ENCODE results near the gene SNAP25.

DNA sequence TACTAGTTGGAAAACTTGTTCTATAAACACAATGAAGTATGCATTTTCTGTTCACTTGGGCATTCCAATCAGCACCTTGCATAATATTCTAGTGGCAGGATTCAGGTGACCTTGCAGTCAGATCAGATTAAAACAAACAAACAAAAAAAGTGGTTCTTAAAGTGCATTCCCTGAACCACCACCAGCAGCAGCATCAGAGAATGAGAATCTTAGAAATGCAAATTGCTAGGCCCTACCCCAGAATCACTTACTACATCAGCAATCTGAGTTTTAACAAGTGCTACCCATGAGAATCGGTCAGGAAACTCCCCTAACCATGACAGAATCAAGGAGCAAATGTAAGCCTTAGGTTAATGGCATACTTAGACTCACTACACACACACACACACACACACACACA is 41.7 kb downstream of the SNAP25 start:
- TF ChIP-seq, protein P1, sequence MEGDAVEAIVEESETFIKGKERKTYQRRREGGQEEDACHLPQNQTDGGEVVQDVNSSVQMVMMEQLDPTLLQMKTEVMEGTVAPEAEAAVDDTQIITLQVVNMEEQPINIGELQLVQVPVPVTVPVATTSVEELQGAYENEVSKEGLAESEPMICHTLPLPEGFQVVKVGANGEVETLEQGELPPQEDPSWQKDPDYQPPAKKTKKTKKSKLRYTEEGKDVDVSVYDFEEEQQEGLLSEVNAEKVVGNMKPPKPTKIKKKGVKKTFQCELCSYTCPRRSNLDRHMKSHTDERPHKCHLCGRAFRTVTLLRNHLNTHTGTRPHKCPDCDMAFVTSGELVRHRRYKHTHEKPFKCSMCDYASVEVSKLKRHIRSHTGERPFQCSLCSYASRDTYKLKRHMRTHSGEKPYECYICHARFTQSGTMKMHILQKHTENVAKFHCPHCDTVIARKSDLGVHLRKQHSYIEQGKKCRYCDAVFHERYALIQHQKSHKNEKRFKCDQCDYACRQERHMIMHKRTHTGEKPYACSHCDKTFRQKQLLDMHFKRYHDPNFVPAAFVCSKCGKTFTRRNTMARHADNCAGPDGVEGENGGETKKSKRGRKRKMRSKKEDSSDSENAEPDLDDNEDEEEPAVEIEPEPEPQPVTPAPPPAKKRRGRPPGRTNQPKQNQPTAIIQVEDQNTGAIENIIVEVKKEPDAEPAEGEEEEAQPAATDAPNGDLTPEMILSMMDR (IDR thresholded peaks at IDR 0.05): no peak
- no peak for TF ChIP-seq POLR2AphosphoS5 (IDR thresholded peaks at IDR 0.05; ENCODE audit: insufficient read depth in 1 of 2, low read depth in 1 of 2)
- TF ChIP-seq POLR2A (IDR thresholded peaks at IDR 0.05): no peak

All from vagina (tissue), 2 donors.